ENCODE data around the gene PLGRKT.

DNA sequence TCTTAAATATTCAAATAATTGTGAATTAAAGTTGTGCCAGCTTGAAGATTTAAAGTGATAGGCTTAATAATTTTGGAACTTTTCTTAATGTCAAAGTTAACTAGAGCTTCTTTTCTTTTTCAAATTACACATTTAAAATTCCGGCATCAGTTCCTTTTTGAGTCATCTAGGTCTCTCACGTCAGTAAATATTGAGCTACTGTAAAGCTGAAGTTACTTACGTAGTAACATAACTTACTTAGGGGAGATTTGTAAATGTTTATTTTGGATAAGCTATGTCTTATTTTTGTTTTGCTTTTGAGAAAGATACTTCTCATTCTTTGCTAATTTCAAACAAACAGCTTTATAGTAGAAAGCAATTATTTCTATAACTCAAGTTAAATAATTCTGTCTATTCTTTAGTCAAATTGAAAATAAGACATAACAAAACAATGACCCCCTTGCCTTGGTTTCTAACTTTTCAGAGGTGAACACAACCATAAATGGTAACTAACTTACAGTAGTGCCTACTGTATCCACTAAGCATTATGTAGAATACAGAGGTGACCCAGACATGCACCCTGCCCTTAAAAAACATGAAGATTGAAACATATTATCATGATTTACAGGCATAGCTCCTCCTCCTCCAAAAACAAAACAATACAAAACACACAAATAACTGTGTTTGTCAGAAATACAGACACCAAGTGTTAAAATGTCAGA, 42.4 kb upstream of the PLGRKT start:
- TF ChIP-seq, protein P1, sequence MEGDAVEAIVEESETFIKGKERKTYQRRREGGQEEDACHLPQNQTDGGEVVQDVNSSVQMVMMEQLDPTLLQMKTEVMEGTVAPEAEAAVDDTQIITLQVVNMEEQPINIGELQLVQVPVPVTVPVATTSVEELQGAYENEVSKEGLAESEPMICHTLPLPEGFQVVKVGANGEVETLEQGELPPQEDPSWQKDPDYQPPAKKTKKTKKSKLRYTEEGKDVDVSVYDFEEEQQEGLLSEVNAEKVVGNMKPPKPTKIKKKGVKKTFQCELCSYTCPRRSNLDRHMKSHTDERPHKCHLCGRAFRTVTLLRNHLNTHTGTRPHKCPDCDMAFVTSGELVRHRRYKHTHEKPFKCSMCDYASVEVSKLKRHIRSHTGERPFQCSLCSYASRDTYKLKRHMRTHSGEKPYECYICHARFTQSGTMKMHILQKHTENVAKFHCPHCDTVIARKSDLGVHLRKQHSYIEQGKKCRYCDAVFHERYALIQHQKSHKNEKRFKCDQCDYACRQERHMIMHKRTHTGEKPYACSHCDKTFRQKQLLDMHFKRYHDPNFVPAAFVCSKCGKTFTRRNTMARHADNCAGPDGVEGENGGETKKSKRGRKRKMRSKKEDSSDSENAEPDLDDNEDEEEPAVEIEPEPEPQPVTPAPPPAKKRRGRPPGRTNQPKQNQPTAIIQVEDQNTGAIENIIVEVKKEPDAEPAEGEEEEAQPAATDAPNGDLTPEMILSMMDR (IDR thresholded peaks at IDR 0.05; ENCODE audit: low read depth, low read length, missing input control): no peak
- TF ChIP-seq, protein P2, sequence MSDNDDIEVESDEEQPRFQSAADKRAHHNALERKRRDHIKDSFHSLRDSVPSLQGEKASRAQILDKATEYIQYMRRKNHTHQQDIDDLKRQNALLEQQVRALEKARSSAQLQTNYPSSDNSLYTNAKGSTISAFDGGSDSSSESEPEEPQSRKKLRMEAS (IDR thresholded peaks at IDR 0.05): no peak
- no peak for TF ChIP-seq YY1 (IDR thresholded peaks at IDR 0.05)
